Smooth muscle cell (in vitro differentiated cells): ENCODE measurements around the gene PRRX1. TPM values are rescaled to one million over a fixed set of nuclear protein-coding genes. Genes with fewer than 3 reads are reported as not detected.

Experiments used
- DNase-seq: peaks from one replicate; lab custom pipeline; 2025; ENCODE audit not compliant: unreplicated experiment; lab: John Stamatoyannopoulos, UW
- H2AFZ ChIP-seq: fragments of 200-600 bp; sonication (generic); 2 replicates; pipeline ENCODE4 v1.6.0; 2016; ENCODE audit warnings: antibody characterized with exemption, low read depth, mild to moderate bottlenecking
- H3F3A ChIP-seq: fragments of 200-600 bp; sonication (generic); 2 replicates; pipeline ENCODE4 v1.6.0; 2017; ENCODE audit warnings: antibody characterized with exemption, low read depth
- H3K27ac ChIP-seq: fragments of 200-600 bp; sonication (generic); 2 replicates; pipeline ENCODE4 v1.5.1; 2016; ENCODE audit warnings: low read depth, mild to moderate bottlenecking
- H3K27me3 ChIP-seq: fragments of 200-600 bp; sonication (generic); 2 replicates; pipeline ENCODE4 v1.6.1; 2016; ENCODE audit warnings: low read depth, mild to moderate bottlenecking
- H3K36me3 ChIP-seq: fragments of 200-600 bp; sonication (generic); 2 replicates; pipeline ENCODE4 v1.5.1; 2016; ENCODE audit warnings: low read depth
- H3K4me1 ChIP-seq: fragments of 200-600 bp; sonication (generic); 2 replicates; pipeline ENCODE4 v1.5.1; 2016; ENCODE audit warnings: low read depth
- H3K4me2 ChIP-seq: fragments of 200-600 bp; sonication (generic); 2 replicates; pipeline ENCODE4 v1.6.0; 2016; ENCODE audit warnings: mild to moderate bottlenecking
- H3K4me3 ChIP-seq: fragments of 200-600 bp; sonication (generic); 2 replicates; pipeline ENCODE4 v1.5.1; 2016; ENCODE audit warnings: mild to moderate bottlenecking
- H3K79me2 ChIP-seq: fragments of 200-600 bp; sonication (generic); 2 replicates; pipeline ENCODE4 v1.6.0; 2016; ENCODE audit warnings: low read depth, mild to moderate bottlenecking
- H3K9ac ChIP-seq: fragments of 200-600 bp; sonication (generic); 2 replicates; pipeline ENCODE4 v1.6.0; 2016; ENCODE audit warnings: low read depth
- H3K9me3 ChIP-seq: fragments of 200-600 bp; sonication (generic); replicated peaks from 2 replicates; pipeline ENCODE4 v1.5.1; 2016; ENCODE audit warnings: low read depth
- H4K20me1 ChIP-seq: fragments of 200-600 bp; sonication (generic); 2 replicates; pipeline ENCODE4 v1.6.0; 2016; ENCODE audit warnings: low read depth
- CTCF ChIP-seq: fragments of 200-600 bp; sonication (generic); IDR thresholded peaks from 2 replicates; pipeline ENCODE4 v1.5.1; 2017; ENCODE audit warnings: borderline replicate concordance, mild to moderate bottlenecking, antibody characterized with exemption; ENCODE audit not compliant: insufficient read depth, poor library complexity, severe bottlenecking
- WGBS: methylation state at CpG from one replicate; pipeline ENCODE4 v1.1.7; 2016; ENCODE audit warnings: low lambda C conversion rate; 5-methylcytosine and 5-hydroxymethylcytosine counted together
- polyA plus RNA-seq: library from polyadenylated mRNA; unstranded; fragments of >200 nt; fragmentation: Nextera tagmentation; extraction: Ambion mirVana; gene quantifications from 2 replicates; pipeline ENCODE4 v1.2.1, GENCODE V29; 2016
- total RNA-seq: library from RNA; depleted of rRNA; stranded (reverse); fragments of >200 nt; gene quantifications from 2 replicates; pipeline ENCODE4 v1.2.3, GENCODE V29; 2014

PRRX1 gene
- total and polyA plus RNA-seq, 2 experiments from 2014 or later = 31.9 to 59.6 TPM

- H3K9ac ChIP-seq = no peak overlapping the region
- no peaks in the 10 kb centered on the region for H4K20me1 ChIP-seq
- no peaks in the 10 kb centered on the region for H3K79me2 ChIP-seq
- no peak overlapping the region for H3K4me2 ChIP-seq
- TF ChIP-seq CTCF = no peak
- 63% methylated on average over 4 of the region's 4 CpGs for WGBS
- no peaks in the 10 kb centered on the region for H3K9me3 ChIP-seq
- no peaks in the 10 kb centered on the region for H3F3A ChIP-seq
- H3K4me3 ChIP-seq = no peak overlapping the region
- no peak overlapping the region for H3K27ac ChIP-seq
- H2AFZ ChIP-seq = no peak overlapping the region
- H3K36me3 ChIP-seq = no peaks in the 10 kb centered on the region
- no peak for DNase-seq
- peaks cover 33% of the 10 kb centered on the region for H3K27me3 ChIP-seq
- peaks cover 23% of the 10 kb centered on the region for H3K4me1 ChIP-seq
Observed at GRCh38 chr1:170657275-170657853, 6.6 kb upstream of the PRRX1 start.

- WGBS = 69% methylated on average over 13 of the region's 13 CpGs
- no peaks in the 10 kb centered on the region for H3K9me3 ChIP-seq
- no peaks in the 10 kb centered on the region for H3F3A ChIP-seq
- peaks cover 36% of the 10 kb centered on the region for H3K4me1 ChIP-seq
- peaks cover 50% of the 10 kb centered on the region for H3K27me3 ChIP-seq
- peaks cover 6% of the 10 kb centered on the region for H3K79me2 ChIP-seq
- H2AFZ ChIP-seq = peak overlapping the region; percentile 82
- H4K20me1 ChIP-seq = no peaks in the 10 kb centered on the region
- H3K27ac ChIP-seq = no peak overlapping the region
- TF ChIP-seq CTCF = no peak
- H3K4me2 ChIP-seq = no peak overlapping the region
- no peak for DNase-seq
- H3K4me3 ChIP-seq = no peak overlapping the region
- no peaks in the 10 kb centered on the region for H3K36me3 ChIP-seq
- no peak overlapping the region for H3K9ac ChIP-seq
Observed at GRCh38 chr1:170659399-170660035, 4.4 kb upstream of the PRRX1 start.

- H3K27ac ChIP-seq = no peak overlapping the region
Observed at GRCh38 chr1:170660281-170660713, 3.6 kb upstream of the PRRX1 start.

More at GRCh38 chr1:170660281-170660713, 3.6 kb upstream of the PRRX1 start:
- no peak overlapping the region for H3K9ac ChIP-seq
- no peaks in the 10 kb centered on the region for H3K9me3 ChIP-seq
- DNase-seq = no peak
- TF ChIP-seq CTCF = no peak
- H3K4me2 ChIP-seq = peak overlapping the region; percentile 92
- H3K27me3 ChIP-seq = peaks cover 52% of the 10 kb centered on the region
- H3F3A ChIP-seq = no peaks in the 10 kb centered on the region
- H3K4me1 ChIP-seq = peaks cover 36% of the 10 kb centered on the region
- 11% methylated on average over 19 of the region's 25 CpGs for WGBS
- no peaks in the 10 kb centered on the region for H4K20me1 ChIP-seq
- no peaks in the 10 kb centered on the region for H3K36me3 ChIP-seq
- H3K79me2 ChIP-seq = peaks cover 14% of the 10 kb centered on the region
- H3K4me3 ChIP-seq = peak overlapping the region; percentile 82
- peak overlapping the region; percentile 82 for H2AFZ ChIP-seq
